BJ (cell line): ENCODE results near the gene SCO1. TPM values are rescaled to one million over a fixed set of nuclear protein-coding genes. Genes with fewer than 3 reads are reported as not detected.

Experiments used
- CTCF ChIA-PET: fragments of 350-600 bp; formaldehyde crosslinking; extraction: SDS; loops from one replicate; lab custom pipeline; 2021; ENCODE audit warnings: antibody characterized with exemption, inconsistent platforms; lab: Yijun Ruan, JAX
- POLR2A ChIA-PET: fragments of 300-600 bp; sonication (Branson Sonifier 250); formaldehyde crosslinking; extraction: SDS; loops from one replicate; lab custom pipeline; 2021; ENCODE audit warnings: antibody characterized with exemption; lab: Charles Lee
- DNase-seq: peaks from one replicate; pipeline ENCODE4 v3.0.0-alpha.2; 2011; ENCODE audit warnings: low read depth
- H3K27me3 ChIP-seq: 2 replicates; pipeline ENCODE4 v1.6.0; 2011; ENCODE audit warnings: low read length; ENCODE audit not compliant: control insufficient read depth, insufficient read depth
- H3K36me3 ChIP-seq: 2 replicates; pipeline ENCODE4 v1.5.1; 2011; ENCODE audit warnings: low read length; ENCODE audit not compliant: control insufficient read depth, insufficient read depth
- H3K4me3 ChIP-seq: 2 replicates; pipeline ENCODE4 v1.5.1; 2011; ENCODE audit warnings: low read depth, mild to moderate bottlenecking, control low read depth, low read length
- CTCF ChIP-seq: IDR thresholded peaks from 2 replicates; pipeline ENCODE4 v1.5.1; 2011; ENCODE audit warnings: low read depth, mild to moderate bottlenecking, control low read depth, inconsistent platforms, low read length, moderate library complexity; ENCODE audit not compliant: insufficient read depth
- polyA plus RNA-seq: library from polyadenylated mRNA; depleted of rRNA; stranded (reverse); fragments of >200 nt; gene quantifications from 2 replicates; pipeline ENCODE4 v1.2.3, GENCODE V29; 2011

SCO1 gene
- polyA plus RNA-seq, 1 experiment, result 21.7 TPM

GRCh38 chr17:10628756-10629155 lies 68.6 kb downstream of the SCO1 start:
- H3K36me3 ChIP-seq, result no peaks in the 10 kb centered on the region
- peak; percentile 38; the same call in 1 of the 2 replicates for TF ChIP-seq CTCF
- H3K27me3 ChIP-seq, result no peaks in the 10 kb centered on the region
- DNase-seq, result no peak
- ChIA-PET POLR2A (no interaction called here), CTCF (interaction anchor here (0.9 to 19.6 kb wide), 5 partner anchors 9 to 219 kb away, joined by 3 to 219 read pairs (median 44); no protein-coding TSS in a partner anchor)
- no peak overlapping the region for H3K4me3 ChIP-seq

GRCh38 chr17:10626390-10626789 lies 70.9 kb downstream of the SCO1 start:
- CTCF ChIA-PET, result interaction anchor here (0.9 to 19.6 kb wide), 3 partner anchors 8 to 218 kb away, joined by 4 to 219 read pairs (median 6); no protein-coding TSS in a partner anchor
- POLR2A ChIA-PET, result no interaction called here
- no peaks in the 10 kb centered on the region for H3K27me3 ChIP-seq
- TF ChIP-seq CTCF, result no peak
- no peak overlapping the region for H3K4me3 ChIP-seq
- no peak for DNase-seq
- H3K36me3 ChIP-seq, result no peaks in the 10 kb centered on the region

GRCh38 chr17:10624969-10625368 lies 72.4 kb downstream of the SCO1 start:
- Histone ChIP-seq H3K4me3 (no peak overlapping the region), H3K36me3 (no peaks in the 10 kb centered on the region), H3K27me3 (no peaks in the 10 kb centered on the region)
- ChIA-PET CTCF (interaction anchor here (0.7 to 19.6 kb wide), 2 partner anchors 7 to 641 kb away, joined by 4 to 219 read pairs; no protein-coding TSS in a partner anchor), POLR2A (no interaction called here)
- no peak for TF ChIP-seq CTCF
- DNase-seq, result no peak

GRCh38 chr17:10623737-10624338 lies 73.5 kb downstream of the SCO1 start:
- H3K27me3 ChIP-seq, result no peaks in the 10 kb centered on the region
- no peak overlapping the region for H3K4me3 ChIP-seq
- no peak for DNase-seq
- TF ChIP-seq CTCF, result no peak
- H3K36me3 ChIP-seq, result no peaks in the 10 kb centered on the region
- CTCF ChIA-PET, result interaction anchor here (1.2 to 19.6 kb wide), 3 partner anchors 6 to 221 kb away, joined by 4 to 219 read pairs (median 219); no protein-coding TSS in a partner anchor
- POLR2A ChIA-PET, result no interaction called here

DNA sequence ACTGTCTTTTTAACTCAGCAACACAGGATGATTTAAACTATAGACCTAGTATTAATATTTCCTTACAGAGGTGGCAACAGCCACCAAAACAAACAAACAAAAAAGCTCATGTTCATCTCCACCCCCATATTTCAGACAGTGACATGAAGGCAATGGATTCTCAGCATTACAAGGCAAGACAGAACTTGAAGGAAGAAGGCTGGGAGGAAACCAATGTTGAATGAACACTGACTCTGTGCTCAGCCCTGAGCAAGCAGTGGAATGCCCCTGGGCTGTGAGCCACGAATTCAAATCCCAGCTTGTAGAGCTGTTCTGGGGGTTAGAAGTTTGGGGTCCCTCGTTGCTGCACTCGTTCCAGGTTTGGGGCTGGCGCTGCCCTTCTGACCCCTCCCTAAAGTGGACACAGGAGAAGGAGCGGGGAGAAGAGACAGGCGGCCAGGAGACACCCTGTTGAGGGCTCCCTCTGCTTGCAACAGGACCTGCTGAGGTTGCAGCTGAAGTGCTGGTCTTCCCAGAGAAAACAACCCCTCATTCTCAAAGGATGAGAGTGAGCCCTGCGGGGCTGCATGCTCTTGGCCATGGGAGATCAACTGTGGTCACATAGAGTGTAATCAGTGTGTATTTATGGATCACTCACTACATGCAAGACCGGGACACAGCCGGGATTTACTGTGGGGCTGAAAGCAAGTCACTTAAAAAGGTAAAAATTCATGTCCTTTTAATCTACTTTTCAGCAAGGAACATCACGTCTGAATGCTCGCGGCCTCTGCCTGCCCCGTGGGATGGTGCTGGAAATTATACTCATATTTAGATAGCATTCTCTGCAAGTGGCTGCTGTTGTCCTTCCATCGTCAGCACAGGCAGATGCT lies 74.5 kb downstream of the SCO1 start:
- ChIA-PET POLR2A (no interaction called here), CTCF (interaction anchor here (1.0 to 19.6 kb wide), 5 partner anchors 5 to 306 kb away, joined by 3 to 219 read pairs (median 7); no protein-coding TSS in a partner anchor)
- DNase-seq, result no peak
- no peak overlapping the region for H3K4me3 ChIP-seq
- no peaks in the 10 kb centered on the region for H3K36me3 ChIP-seq
- no peaks in the 10 kb centered on the region for H3K27me3 ChIP-seq
- TF ChIP-seq CTCF, result no peak
